HCT116 (cell line): ENCODE data around the gene SGMS1. TPM values are rescaled to one million over a fixed set of nuclear protein-coding genes. Genes with fewer than 3 reads are reported as not detected.

Experiments
- ATAC-seq: fragments of 200-7000 bp; cut with Tn5 transposase; 2 replicates; pipeline ENCODE4 v1.9.1; 2020; ENCODE audit warnings: mild to moderate bottlenecking, moderate library complexity
- BruUV-seq: library from RNA; stranded (reverse); fragments of 400-500 nt; replicated peaks from 2 replicates; lab custom pipeline; 2021; lab: Mats Ljungman, UMichigan
- CTCF ChIA-PET: fragments of 300-600 bp; sonication (Branson Sonifier 250); formaldehyde crosslinking; loops from one replicate; lab custom pipeline; 2021; ENCODE audit warnings: antibody characterized with exemption; lab: Charles Lee
- POLR2A ChIA-PET: fragments of 300-600, 350-600 bp; sonication (Branson Sonifier 250); formaldehyde crosslinking; loops from one replicate; lab custom pipeline; 2021; ENCODE audit warnings: antibody characterized with exemption; lab: Charles Lee
- RAD21 ChIA-PET, 2 experiments: fragments of 300-600 bp; sonication (Branson Sonifier 250); formaldehyde crosslinking; loops; one replicate each; lab custom pipeline; 2023; ENCODE audit warnings: low total read pairs in 2 of 2; ENCODE audit not compliant: uncharacterized antibody in 2 of 2, unreplicated experiment in 2 of 2, low non-redundant PET in 1 of 2; lab: Charles Lee
- DNase-seq: peaks from one replicate; pipeline ENCODE4 v3.0.0-alpha.2; 2010; ENCODE audit warnings: low read depth, low spot score
- H2AFZ ChIP-seq: fragments of 200-600 bp; shearing (Covaris generic), sonication (generic); 2 replicates; pipeline ENCODE4 v1.6.1; 2017; ENCODE audit warnings: low read depth, mixed run types, mixed read lengths, antibody characterized with exemption, low read length; ENCODE audit not compliant: poor library complexity, severe bottlenecking
- H3K27ac ChIP-seq: 2 replicates; pipeline ENCODE4 v1.5.1; 2012; ENCODE audit warnings: low read depth, low read length
- H3K27me3 ChIP-seq: fragments of 200-600 bp; sonication (generic); 2 replicates; pipeline ENCODE4 v1.6.1; 2016; ENCODE audit warnings: mixed run types, low read length, mixed read lengths; ENCODE audit not compliant: insufficient read depth
- H3K36me3 ChIP-seq, 2 experiments: fragments of 200-500 bp in 1 of 2; fragments of 200-600 bp in 1 of 2; sonication (Bioruptor generic) in 1 of 2; sonication (generic) in 1 of 2; 2 replicates each; pipeline versions ENCODE4 v1.5.1 to v1.6.1; 2014 to 2016; ENCODE audit warnings: low read length in 2 of 2, inconsistent platforms in 1 of 2, mixed read lengths in 1 of 2, mixed run types in 1 of 2; ENCODE audit not compliant: insufficient read depth in 2 of 2, control insufficient read depth in 1 of 2
- H3K4me1 ChIP-seq, 2 experiments: fragments of 200-600 bp in 1 of 2; sonication (generic) in 1 of 2; 2 replicates each; pipeline versions ENCODE4 v1.5.1 to v1.6.1; 2012 to 2017; ENCODE audit warnings: low read length in 2 of 2, inconsistent platforms in 1 of 2, mild to moderate bottlenecking in 1 of 2, mixed read lengths in 1 of 2, mixed run types in 1 of 2, moderate library complexity in 1 of 2; ENCODE audit not compliant: insufficient read depth in 2 of 2, control insufficient read depth in 1 of 2
- H3K4me2 ChIP-seq: fragments of 200-600 bp; sonication (generic); 2 replicates; pipeline ENCODE4 v1.6.1; 2017; ENCODE audit warnings: mixed run types, low read length, mixed read lengths
- H3K4me3 ChIP-seq, 2 experiments: fragments of 200-600 bp in 1 of 2; sonication (generic) in 1 of 2; replicated peaks in 1 of 2; 2 replicates each; pipeline ENCODE4 v1.5.1; 2011 to 2016; ENCODE audit warnings: low read length in 2 of 2, control low read depth in 1 of 2, low read depth in 1 of 2, mild to moderate bottlenecking in 1 of 2, mixed read lengths in 1 of 2, mixed run types in 1 of 2
- H3K79me2 ChIP-seq: fragments of 200-600 bp; sonication (generic); 2 replicates; pipeline ENCODE4 v1.6.1; 2017; ENCODE audit warnings: mild to moderate bottlenecking, mixed run types, low read length, moderate library complexity, mixed read lengths; ENCODE audit not compliant: insufficient read depth
- H3K9ac ChIP-seq: fragments of 200-600 bp; sonication (generic); 2 replicates; pipeline ENCODE4 v1.6.1; 2016; ENCODE audit warnings: low read length, mixed read lengths
- H3K9me2 ChIP-seq: fragments of 200-600 bp; sonication (generic), shearing (Covaris generic); 2 replicates; pipeline ENCODE4 v1.6.1; 2017; ENCODE audit warnings: mixed run types, mild to moderate bottlenecking, moderate library complexity; ENCODE audit not compliant: insufficient read depth
- H3K9me3 ChIP-seq, 2 experiments: fragments of 200-500 bp in 1 of 2; fragments of 200-600 bp in 1 of 2; sonication (Bioruptor generic) in 1 of 2; sonication (generic) in 1 of 2; 2 replicates each; pipeline ENCODE4 v1.6.1; 2014 to 2017; ENCODE audit warnings: low read length in 2 of 2, mixed read lengths in 2 of 2, inconsistent platforms in 1 of 2, low read depth in 1 of 2, mild to moderate bottlenecking in 1 of 2, mixed run types in 1 of 2, moderate library complexity in 1 of 2; ENCODE audit not compliant: control insufficient read depth in 1 of 2, insufficient read depth in 1 of 2
- H4K20me1 ChIP-seq: fragments of 200-600 bp; sonication (generic), shearing (Covaris generic); 2 replicates; pipeline ENCODE4 v1.6.1; 2017; ENCODE audit warnings: mixed run types, mild to moderate bottlenecking, moderate library complexity; ENCODE audit not compliant: insufficient read depth
- ATF3 ChIP-seq: IDR thresholded peaks from 2 replicates; pipeline ENCODE4 v1.6.1; 2012
- ELF1 ChIP-seq: IDR thresholded peaks from 2 replicates; pipeline ENCODE4 v1.6.1; 2012; ENCODE audit warnings: low read depth, borderline replicate concordance
- EZH2 ChIP-seq: fragments of 200-600 bp; sonication (generic); IDR thresholded peaks from 2 replicates; pipeline ENCODE4 v1.6.1; 2017; ENCODE audit warnings: antibody characterized with exemption, mixed run types
- FOSL1 ChIP-seq: IDR thresholded peaks from 2 replicates; pipeline ENCODE4 v1.6.1; 2012; ENCODE audit warnings: low read depth
- RAD21 ChIP-seq: IDR thresholded peaks from 2 replicates; pipeline ENCODE4 v1.6.1; 2012; ENCODE audit warnings: low read depth, mild to moderate bottlenecking
- REST ChIP-seq: IDR thresholded peaks from 2 replicates; pipeline ENCODE4 v1.6.1; 2012; ENCODE audit warnings: low read depth
- SIN3A ChIP-seq: IDR thresholded peaks from 2 replicates; pipeline ENCODE4 v1.6.1; 2012; ENCODE audit warnings: low read depth
- YY1 ChIP-seq: IDR thresholded peaks from 2 replicates; pipeline ENCODE4 v1.6.1; 2011; ENCODE audit warnings: low read length, low read depth, moderate library complexity, mild to moderate bottlenecking; ENCODE audit not compliant: insufficient replicate concordance; ENCODE audit errors: extremely low read depth
- ZFX ChIP-seq: fragments of 450-650 bp; IDR thresholded peaks from 2 replicates; pipeline ENCODE4 v1.6.1; 2017
- intact Hi-C: fragments of 100-400 bp; cut with micrococcal nuclease; formaldehyde crosslinking; loops from 2 replicates; pipeline ENCODE4 v1.10.0; 2022
- total RNA-seq: library from RNA; stranded (reverse); gene quantifications from one replicate; pipeline ENCODE4 v1.2.1, GENCODE V29; 2021; ENCODE audit not compliant: unreplicated experiment

The SGMS1 gene
- total RNA-seq, 1 experiment from 2014 or later = 29.1 TPM

GRCh38 chr10:50417886-50418830, 205.6 kb downstream of the SGMS1 start (continued):
- TF ChIP-seq REST = no peak
- TF ChIP-seq ATF3 = no peak; the same call in 1 of the 2 replicates
- peak; percentile 19 for TF ChIP-seq YY1

GRCh38 chr10:50417486-50417885, 206.3 kb downstream of the SGMS1 start:
- Histone ChIP-seq H3K9ac (peak overlapping the region; percentile 69), H4K20me1 (no peaks in the 10 kb centered on the region), H3K9me3 (no peaks in the 10 kb centered on the region), H3K79me2 (peaks cover 47% of the 10 kb centered on the region), H3K4me1 (peaks cover 11 to 40% of the 10 kb centered on the region in 2 experiments), H3K4me2 (peak overlapping the region; percentile 96), H3K27ac (peak overlapping the region; percentile 74), H3K4me3 (peak overlapping the region; percentile 60 to 81), H3K36me3 (no peaks in the 10 kb centered on the region), H3K27me3 (no peaks in the 10 kb centered on the region), H3K9me2 (no peaks in the 10 kb centered on the region)
- ChIA-PET RAD21 (interaction anchor here in 1 of 2 experiments (0.8 kb wide), 1 partner anchor 50 kb away, joined by 3 read pairs; no protein-coding TSS in a partner anchor), CTCF (interaction anchor here (1.8 kb wide), 1 partner anchor 50 kb away, joined by 7 read pairs; no protein-coding TSS in a partner anchor), POLR2A (interaction anchor here (1.2 to 1.8 kb wide), 2 partner anchors 10 kb away, joined by 3 to 7 read pairs; no protein-coding TSS in a partner anchor)
- DNase-seq (no peak), ATAC-seq (peak; percentile 21)
- no TSS peak for BruUV-seq
- intact Hi-C loops = loop anchor here (5.0 kb wide), 1 partner anchor 205 kb away; the partner anchor contains the start of gene SGMS1
- TF ChIP-seq ATF3 (no peak), ZFX (no peak), RAD21 (no peak), SIN3A (0 out of 2 replicates have a peak, but pooled peaks have one; percentile 4), EZH2 (no peak), FOSL1 (no peak), ELF1 (no peak)
- TF ChIP-seq, all 23 proteins: peak for 1
- peak overlapping the region; percentile 37 for H2AFZ ChIP-seq
